Epithelial cell of proximal tubule (primary cell): ENCODE measurements around the gene MVP. TPM values are rescaled to one million over a fixed set of nuclear protein-coding genes. Genes with fewer than 3 reads are reported as not detected.
"Not testable (repeated sequence)": the region's sequence is repeated elsewhere in the genome, so short reads cannot be mapped to it uniquely, and the experiment has no call there.

Experiments used
- DNase-seq: peaks from one replicate; pipeline ENCODE4 v3.0.0-alpha.2; 2011; ENCODE audit warnings: low read depth
- H3K4me3 ChIP-seq: 2 replicates; pipeline ENCODE4 v1.5.1; 2011; ENCODE audit warnings: low read depth, mild to moderate bottlenecking, low read length
- CTCF ChIP-seq: conservative IDR thresholded peaks from 2 replicates; pipeline ENCODE4 v1.5.1; 2012; ENCODE audit warnings: low read depth, mild to moderate bottlenecking, low read length
- total RNA-seq: library from RNA; depleted of rRNA; stranded (reverse); fragments of >200 nt; gene quantifications from 2 replicates; pipeline ENCODE4 v1.2.3, GENCODE V29; 2015

Gene MVP
- total RNA-seq, 1 donor from 2014 or later, result 179 TPM

GRCh38 chr16:29875206-29875605, 54.9 kb downstream of the MVP start:
- H3K4me3 ChIP-seq, result no peak overlapping the region
- no peak for DNase-seq
- TF ChIP-seq CTCF, result no peak

GRCh38 chr16:29876217-29876593, 55.9 kb downstream of the MVP start:
- no peak for TF ChIP-seq CTCF
- no peak overlapping the region for H3K4me3 ChIP-seq
- DNase-seq, result no peak

- no peak overlapping the region for H3K4me3 ChIP-seq
- TF ChIP-seq CTCF, result no peak
- no peak for DNase-seq
Observed at GRCh38 chr16:29876594-29877249, 56.5 kb downstream of the MVP start.

GRCh38 chr16:29877266-29877961, 57.2 kb downstream of the MVP start:
- no peak for DNase-seq
- TF ChIP-seq CTCF, result no peak

GRCh38 chr16:29878172-29878571, 57.9 kb downstream of the MVP start:
- no peak for TF ChIP-seq CTCF
- no peak overlapping the region for H3K4me3 ChIP-seq
- no peak for DNase-seq

More at GRCh38 chr16:29877266-29877961, 57.2 kb downstream of the MVP start:
- H3K4me3 ChIP-seq, result no peak overlapping the region

- no peak for DNase-seq
- TF ChIP-seq CTCF, result no peak
Observed at GRCh38 chr16:29881050-29881449, 60.8 kb downstream of the MVP start.

GRCh38 chr16:29883987-29884386, 63.7 kb downstream of the MVP start:
- H3K4me3 ChIP-seq, result no peak overlapping the region
- no peak for DNase-seq
- TF ChIP-seq CTCF, result no peak

More at GRCh38 chr16:29881050-29881449, 60.8 kb downstream of the MVP start:
- no peak overlapping the region for H3K4me3 ChIP-seq

- DNase-seq, H3K4me3 ChIP-seq: not testable (repeated sequence)
Observed at GRCh38 chr16:29889372-29889771, 69.1 kb downstream of the MVP start.
